A549 (cell line): ENCODE data around the gene FXYD4. TPM values are rescaled to one million over a fixed set of nuclear protein-coding genes. Genes with fewer than 3 reads are reported as not detected.

Experiments
- ATAC-seq, 2 experiments: fragments of 200-7000 bp in 1 of 2; fragments of >200 bp in 1 of 2; cut with Nextera tagmentation in 1 of 2; cut with Tn5 transposase in 1 of 2; 3 replicates each; pipeline versions ENCODE4 v1.8.0 to v1.9.1; 2018 to 2020; ENCODE audit warnings: mild to moderate bottlenecking in 1 of 2, moderate library complexity in 1 of 2
- CTCF ChIA-PET: fragments of 300-600 bp; sonication (Branson Sonifier 250); formaldehyde crosslinking; extraction: SDS; loops from one replicate; lab custom pipeline; 2021; ENCODE audit warnings: antibody characterized with exemption, inconsistent platforms; lab: Yijun Ruan, JAX
- POLR2A ChIA-PET: fragments of 350-600 bp; formaldehyde crosslinking; extraction: SDS; loops from one replicate; lab custom pipeline; 2021; ENCODE audit warnings: antibody characterized with exemption, inconsistent platforms; lab: Yijun Ruan, JAX
- DNase-seq, 2 experiments: peaks; one replicate each; pipeline versions ENCODE4 v3.0.0 to v3.0.0-alpha.2; 2011 to 2016; ENCODE audit warnings: low read depth in 1 of 2, low spot score in 1 of 2
- FAIRE-seq: peaks from 2 replicates; lab custom pipeline; 2011; peaks lifted over from hg19 to GRCh38; lab: Jason Lieb, UNC
- H3K27ac ChIP-seq, 2 experiments: fragments of >200 bp; sonication (Bioruptor Twin); formaldehyde crosslinking; 3 replicates each; pipeline ENCODE4 v1.5.1; 2016 to 2017
- H3K4me1 ChIP-seq: fragments of >200 bp; sonication (Bioruptor Twin); formaldehyde crosslinking; 3 replicates; pipeline ENCODE4 v1.6.1; 2016
- H3K4me2 ChIP-seq: fragments of >200 bp; sonication (Bioruptor Twin); formaldehyde crosslinking; 3 replicates; pipeline ENCODE4 v1.6.1; 2016
- H3K4me3 ChIP-seq: fragments of >200 bp; sonication (Bioruptor Twin); formaldehyde crosslinking; 3 replicates; pipeline ENCODE4 v1.5.1; 2016
- H3K9me3 ChIP-seq: fragments of >200 bp; sonication (Bioruptor Twin); formaldehyde crosslinking; 3 replicates; pipeline ENCODE4 v1.6.1; 2016
- ATOH8 ChIP-seq: fragments of 250-450 bp; sonication (Bioruptor Pico); IDR thresholded peaks from 2 replicates; pipeline ENCODE4 v1.5.0; 2020; ENCODE audit warnings: low read depth, mild to moderate bottlenecking, moderate library complexity
- CEBPB ChIP-seq, 2 experiments: fragments of >200 bp in 1 of 2; sonication (Bioruptor Twin) in 1 of 2; formaldehyde crosslinking in 1 of 2; IDR thresholded peaks; 2 replicates each; pipeline ENCODE4 v1.6.1; 2012 to 2016
- CHD4 ChIP-seq: fragments of 200-600 bp; sonication (generic); IDR thresholded peaks from 2 replicates; pipeline ENCODE4 v1.6.1; 2016; ENCODE audit warnings: antibody characterized with exemption, mild to moderate bottlenecking, borderline replicate concordance
- E2F6 ChIP-seq: IDR thresholded peaks from 2 replicates; pipeline ENCODE4 v1.6.1; 2012; ENCODE audit warnings: low read depth, borderline replicate concordance
- EHF ChIP-seq: fragments of 250-450 bp; sonication (Bioruptor Pico); IDR thresholded peaks from 2 replicates; pipeline ENCODE4 v1.5.0; 2020; ENCODE audit warnings: mild to moderate bottlenecking
- EHMT2 ChIP-seq: fragments of 200-600 bp; sonication (generic); IDR thresholded peaks from 2 replicates; pipeline ENCODE4 v1.6.1; 2016; ENCODE audit warnings: antibody characterized with exemption, low read depth, mild to moderate bottlenecking, moderate library complexity
- EP300 ChIP-seq, 2 experiments: fragments of >200 bp; sonication (Bioruptor Twin); formaldehyde crosslinking; IDR thresholded peaks; 2 replicates in 1 of 2; 3 replicates in 1 of 2; pipeline ENCODE4 v1.6.1; 2016 to 2017
- HEYL ChIP-seq: fragments of 250-450 bp; sonication (Bioruptor Pico); IDR thresholded peaks from 2 replicates; pipeline ENCODE4 v1.8.0; 2021; ENCODE audit warnings: mild to moderate bottlenecking, moderate library complexity
- KDM1A ChIP-seq: fragments of 200-600 bp; sonication (generic); IDR thresholded peaks from 2 replicates; pipeline ENCODE4 v1.6.1; 2016; ENCODE audit warnings: low read depth, mild to moderate bottlenecking
- KDM5A ChIP-seq: fragments of 200-600 bp; sonication (generic); IDR thresholded peaks from 2 replicates; pipeline ENCODE4 v1.6.1; 2016; ENCODE audit warnings: antibody characterized with exemption, mild to moderate bottlenecking
- MAFK ChIP-seq: fragments of 450-650 bp; IDR thresholded peaks from 2 replicates; pipeline ENCODE4 v1.6.1; 2014; ENCODE audit not compliant: partially characterized antibody
- MYC ChIP-seq: IDR thresholded peaks from 2 replicates; pipeline ENCODE4 v1.6.1; 2012; ENCODE audit warnings: mild to moderate bottlenecking, inconsistent platforms, low read length, improper control_type of control experiment, borderline replicate concordance
- PHF8 ChIP-seq: fragments of 200-600 bp; sonication (generic); IDR thresholded peaks from 2 replicates; pipeline ENCODE4 v1.6.1; 2016; ENCODE audit warnings: low read depth, mild to moderate bottlenecking, antibody characterized with exemption, moderate library complexity, borderline replicate concordance
- POLR2A ChIP-seq: IDR thresholded peaks from 2 replicates; pipeline ENCODE4 v1.6.1; 2012; ENCODE audit warnings: mild to moderate bottlenecking, low read length
- RARB ChIP-seq: fragments of 250-450 bp; sonication (Bioruptor Pico); IDR thresholded peaks from 2 replicates; pipeline ENCODE4 v1.8.0; 2021; ENCODE audit warnings: mild to moderate bottlenecking, moderate library complexity
- RNF2 ChIP-seq: fragments of 200-600 bp; sonication (generic); IDR thresholded peaks from 2 replicates; pipeline ENCODE4 v1.6.1; 2016; ENCODE audit warnings: low read depth, mild to moderate bottlenecking, antibody characterized with exemption, moderate library complexity, borderline replicate concordance
- TFCP2L1 ChIP-seq: fragments of 250-450 bp; sonication (Bioruptor Pico); IDR thresholded peaks from 2 replicates; pipeline ENCODE4 v1.5.0; 2021; ENCODE audit warnings: mild to moderate bottlenecking
- ZNF302 ChIP-seq: fragments of 250-450 bp; sonication (Bioruptor Pico); IDR thresholded peaks from 2 replicates; pipeline ENCODE4 v1.9.0; 2021; ENCODE audit warnings: inconsistent platforms, mild to moderate bottlenecking, moderate library complexity
- WGBS: methylation state at CpG from one replicate; pipeline ENCODE4 v1.1.6; 2017; ENCODE audit errors: missing lambda C conversion rate; 5-methylcytosine and 5-hydroxymethylcytosine counted together
- polyA plus RNA-seq, 4 experiments: library from polyadenylated mRNA; depleted of rRNA in 3 of 4; stranded (reverse); fragments of >200 nt; fragmentation: RNase III in 1 of 4; extraction: RNeasy Plus Mini Kit Qiagen cat#74134 plus additional on column Dnase treatment in 1 of 4; gene quantifications; 2 replicates in 3 of 4; 3 replicates in 1 of 4; pipeline ENCODE4 v1.2.3, GENCODE V29; 2011 to 2017
- TF ChIP-seq, protein P1 (sequence below): fragments of 200-600 bp; sonication (generic); IDR thresholded peaks from 2 replicates; pipeline ENCODE4 v1.6.1; 2016; ENCODE audit warnings: antibody characterized with exemption, mild to moderate bottlenecking, moderate library complexity
- TF ChIP-seq, protein P2 (sequence below): IDR thresholded peaks from 2 replicates; pipeline ENCODE4 v1.6.1; 2012
- TF ChIP-seq, protein P3 (sequence below): fragments of >200 bp; sonication (Bioruptor Twin); formaldehyde crosslinking; IDR thresholded peaks from 2 replicates; pipeline ENCODE4 v1.6.1; 2016

The FXYD4 gene
- polyA plus RNA-seq, 2 of the 4 experiments (the other 2 are of a cell fraction): not detected

- TF ChIP-seq ATOH8 (CRISPR knock-in tag) (no peak), MYC (no peak), EP300 (IDR thresholded peaks at IDR 0.05) (no peak), HEYL (CRISPR knock-in tag) (no peak)
- TF ChIP-seq, protein P1, sequence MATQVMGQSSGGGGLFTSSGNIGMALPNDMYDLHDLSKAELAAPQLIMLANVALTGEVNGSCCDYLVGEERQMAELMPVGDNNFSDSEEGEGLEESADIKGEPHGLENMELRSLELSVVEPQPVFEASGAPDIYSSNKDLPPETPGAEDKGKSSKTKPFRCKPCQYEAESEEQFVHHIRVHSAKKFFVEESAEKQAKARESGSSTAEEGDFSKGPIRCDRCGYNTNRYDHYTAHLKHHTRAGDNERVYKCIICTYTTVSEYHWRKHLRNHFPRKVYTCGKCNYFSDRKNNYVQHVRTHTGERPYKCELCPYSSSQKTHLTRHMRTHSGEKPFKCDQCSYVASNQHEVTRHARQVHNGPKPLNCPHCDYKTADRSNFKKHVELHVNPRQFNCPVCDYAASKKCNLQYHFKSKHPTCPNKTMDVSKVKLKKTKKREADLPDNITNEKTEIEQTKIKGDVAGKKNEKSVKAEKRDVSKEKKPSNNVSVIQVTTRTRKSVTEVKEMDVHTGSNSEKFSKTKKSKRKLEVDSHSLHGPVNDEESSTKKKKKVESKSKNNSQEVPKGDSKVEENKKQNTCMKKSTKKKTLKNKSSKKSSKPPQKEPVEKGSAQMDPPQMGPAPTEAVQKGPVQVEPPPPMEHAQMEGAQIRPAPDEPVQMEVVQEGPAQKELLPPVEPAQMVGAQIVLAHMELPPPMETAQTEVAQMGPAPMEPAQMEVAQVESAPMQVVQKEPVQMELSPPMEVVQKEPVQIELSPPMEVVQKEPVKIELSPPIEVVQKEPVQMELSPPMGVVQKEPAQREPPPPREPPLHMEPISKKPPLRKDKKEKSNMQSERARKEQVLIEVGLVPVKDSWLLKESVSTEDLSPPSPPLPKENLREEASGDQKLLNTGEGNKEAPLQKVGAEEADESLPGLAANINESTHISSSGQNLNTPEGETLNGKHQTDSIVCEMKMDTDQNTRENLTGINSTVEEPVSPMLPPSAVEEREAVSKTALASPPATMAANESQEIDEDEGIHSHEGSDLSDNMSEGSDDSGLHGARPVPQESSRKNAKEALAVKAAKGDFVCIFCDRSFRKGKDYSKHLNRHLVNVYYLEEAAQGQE: no peak
- TF ChIP-seq, protein P2, sequence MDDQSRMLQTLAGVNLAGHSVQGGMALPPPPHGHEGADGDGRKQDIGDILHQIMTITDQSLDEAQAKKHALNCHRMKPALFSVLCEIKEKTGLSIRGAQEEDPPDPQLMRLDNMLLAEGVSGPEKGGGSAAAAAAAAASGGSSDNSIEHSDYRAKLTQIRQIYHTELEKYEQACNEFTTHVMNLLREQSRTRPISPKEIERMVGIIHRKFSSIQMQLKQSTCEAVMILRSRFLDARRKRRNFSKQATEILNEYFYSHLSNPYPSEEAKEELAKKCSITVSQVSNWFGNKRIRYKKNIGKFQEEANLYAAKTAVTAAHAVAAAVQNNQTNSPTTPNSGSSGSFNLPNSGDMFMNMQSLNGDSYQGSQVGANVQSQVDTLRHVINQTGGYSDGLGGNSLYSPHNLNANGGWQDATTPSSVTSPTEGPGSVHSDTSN: no peak
Measured at GRCh38 chr10:43415544-43415943, 44.1 kb downstream of the FXYD4 start (continued).

GRCh38 chr10:43417950-43418768, 46.7 kb downstream of the FXYD4 start:
- ChIA-PET POLR2A (interaction anchor here (1.7 to 3.4 kb wide), 2 partner anchors 8 to 18 kb away, joined by 6 to 28 read pairs; partner anchors contain the start of gene HNRNPF), CTCF (interaction anchor here (1.7 to 1.9 kb wide), 2 partner anchors 10 to 19 kb away, joined by 5 to 7 read pairs; partner anchors contain the start of gene ZNF487)

GRCh38 chr10:43419997-43420368, 48.5 kb downstream of the FXYD4 start:
- Histone ChIP-seq H3K27ac (peak overlapping the region; percentile 91 to 94), H3K4me3 (peak overlapping the region; percentile 45; the same call in 1 of the 3 replicates), H3K4me1 (peaks cover 14% of the 10 kb centered on the region), H3K4me2 (peak overlapping the region; percentile 71), H3K9me3 (no peaks in the 10 kb centered on the region)
- DNase-seq (no peak), ATAC-seq (no peak; a peak in 1 of 6 replicates), FAIRE-seq (no peak)
- ChIA-PET CTCF (interaction anchor here (0.6 to 1.9 kb wide), 5 partner anchors 13 to 1531 kb away, joined by 3 to 5 read pairs (median 3); partner anchors contain the start of gene ZNF487), POLR2A (interaction anchor here (1.2 to 3.4 kb wide), 2 partner anchors 8 to 10 kb away, joined by 3 to 28 read pairs; partner anchors contain the start of gene HNRNPF)
- TF ChIP-seq MYC (no peak), POLR2A (no peak)
- 89% methylated on average over 18 of the region's 18 CpGs for WGBS

More at GRCh38 chr10:43417950-43418768, 46.7 kb downstream of the FXYD4 start:
- WGBS: 84% methylated on average over 14 of the region's 14 CpGs
- FAIRE-seq (no peak), DNase-seq (no peak), ATAC-seq (no peak)
- Histone ChIP-seq H3K27ac (peak overlapping the region in 1 of 2 experiments; percentile 6; a peak in 1 of 6 replicates), H3K4me3 (no peak overlapping the region), H3K4me1 (peaks cover 14% of the 10 kb centered on the region), H3K9me3 (no peaks in the 10 kb centered on the region), H3K4me2 (no peak overlapping the region)
- TF ChIP-seq KDM5A: no peak
- TF ChIP-seq E2F6: no peak
- TF ChIP-seq RNF2: no peak
- TF ChIP-seq RARB: no peak
- TF ChIP-seq CEBPB (IDR thresholded peaks at IDR 0.05): no peak
- no peak for TF ChIP-seq EHF (CRISPR knock-in tag)
- TF ChIP-seq, protein P3, sequence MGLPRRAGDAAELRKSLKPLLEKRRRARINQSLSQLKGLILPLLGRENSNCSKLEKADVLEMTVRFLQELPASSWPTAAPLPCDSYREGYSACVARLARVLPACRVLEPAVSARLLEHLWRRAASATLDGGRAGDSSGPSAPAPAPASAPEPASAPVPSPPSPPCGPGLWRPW: no peak
- no peak for TF ChIP-seq KDM1A
- TF ChIP-seq TFCP2L1: no peak
- TF ChIP-seq CHD4: no peak
- TF ChIP-seq MAFK: no peak
- no peak for TF ChIP-seq PHF8
- no peak for TF ChIP-seq ZNF302 (CRISPR knock-in tag)
- TF ChIP-seq EHMT2: no peak
